GM19025 (cell line): ENCODE measurements around the gene EFCAB11.

ENCODE experiments used
- ATAC-seq: cut with Tn5 transposase; IDR thresholded peaks from one replicate; pipeline ENCODE4 v1.9.1; 2021; ENCODE audit warnings: mild to moderate bottlenecking, low read depth, moderate library complexity; ENCODE audit not compliant: unreplicated experiment

The EFCAB11 gene

DNA sequence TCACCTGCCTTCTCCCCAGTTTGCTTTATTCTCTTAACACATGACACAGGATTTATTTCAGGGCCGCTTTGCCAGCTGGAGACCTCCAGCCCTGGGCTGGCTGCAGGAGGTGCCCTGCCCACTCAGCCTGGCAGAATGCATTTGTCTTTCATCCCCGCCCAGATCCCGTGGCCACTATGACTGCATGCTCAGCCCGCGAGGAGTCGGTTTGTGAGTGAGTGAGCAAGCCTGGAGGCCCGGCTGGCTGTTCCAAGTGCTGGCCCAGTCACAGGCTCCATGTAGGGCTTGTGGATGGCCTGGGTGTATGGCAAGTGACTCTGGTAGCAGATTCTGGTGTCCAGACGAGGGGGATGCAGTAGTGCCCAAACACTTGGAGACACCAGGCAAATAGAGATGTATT lies 3.3 kb upstream of the EFCAB11 start:
- ATAC-seq: no peak

DNA sequence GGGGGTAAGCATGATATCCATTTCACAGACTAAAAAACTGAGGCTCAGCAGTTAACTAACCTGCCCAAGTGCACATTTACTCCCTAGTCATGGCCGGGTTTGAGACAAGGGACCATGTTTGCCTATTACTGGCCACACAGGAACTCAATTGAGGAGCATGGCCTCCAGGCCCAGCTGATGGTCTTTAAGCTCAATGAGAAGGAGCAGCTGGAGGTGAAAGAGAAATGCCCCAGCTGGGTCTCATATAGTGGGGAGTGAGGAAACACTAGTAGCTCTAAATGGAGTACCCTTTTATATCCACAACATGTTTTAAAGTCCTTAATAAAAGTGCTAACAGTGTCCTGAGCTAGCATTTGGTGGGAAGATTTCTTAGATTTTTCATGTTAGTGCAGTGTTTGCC lies 2.8 kb upstream of the EFCAB11 start:
- no peak for ATAC-seq

DNA sequence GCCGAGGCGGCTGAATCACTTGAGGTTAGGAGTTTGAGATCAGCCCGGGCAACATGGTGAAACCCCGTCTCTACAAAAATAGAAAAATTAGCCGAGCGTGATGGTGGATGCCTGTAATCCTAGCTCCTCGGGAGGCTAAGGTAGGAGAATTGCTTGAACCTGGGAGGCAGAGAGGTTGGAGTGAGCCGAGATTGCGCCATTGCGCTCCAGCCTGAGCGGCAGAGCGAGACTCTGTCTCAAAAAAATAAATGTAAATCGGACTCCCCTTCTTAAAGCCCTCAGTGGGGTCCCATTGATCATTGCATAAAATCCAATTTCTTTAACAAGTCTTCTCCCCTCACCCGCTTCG lies 2.1 kb upstream of the EFCAB11 start:
- no peak for ATAC-seq

DNA sequence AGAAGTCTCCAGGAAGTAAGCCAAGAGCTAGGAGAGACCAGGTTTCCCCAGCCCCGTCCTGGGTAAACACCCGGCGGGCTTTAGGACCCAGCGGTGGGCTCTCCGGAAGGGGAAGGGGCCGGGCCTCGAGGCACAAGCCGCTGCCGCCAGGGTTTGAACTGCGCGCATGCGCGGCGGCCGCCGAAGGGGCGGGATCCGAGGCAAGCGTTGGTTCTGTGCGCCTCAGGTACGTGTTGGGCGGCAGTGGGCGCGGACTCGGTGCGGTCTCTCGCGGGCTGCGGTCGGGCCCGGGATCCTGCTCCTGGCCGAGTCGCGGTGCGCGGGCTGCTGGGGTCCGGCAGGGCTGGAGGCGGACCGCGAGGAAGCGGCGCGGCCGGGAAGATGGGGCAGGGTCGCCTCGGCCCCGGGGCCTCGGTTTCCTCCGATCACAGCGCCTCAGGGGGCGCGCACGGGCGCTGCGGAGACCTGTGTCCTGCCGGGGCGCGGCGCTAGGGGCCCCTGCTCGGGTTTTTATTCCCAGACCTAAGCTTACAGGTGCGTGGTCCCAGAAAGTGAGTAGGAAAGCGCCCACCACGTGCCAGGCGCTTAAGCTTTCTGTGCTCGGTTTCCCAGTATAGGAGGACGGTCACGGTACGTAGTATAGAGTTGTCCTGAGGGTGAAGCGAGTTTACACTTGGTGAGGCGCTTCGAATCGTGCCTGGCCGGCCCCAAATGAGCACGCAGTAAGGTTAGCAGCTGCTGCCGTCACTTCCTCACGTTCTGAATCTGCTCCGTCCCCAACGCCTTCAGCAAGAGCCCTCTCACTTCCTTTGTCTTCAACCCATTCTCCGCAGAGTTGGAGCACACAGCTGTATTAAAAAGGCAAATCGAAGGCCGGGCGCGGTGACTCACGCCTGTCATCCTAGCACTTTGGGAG lies 1.5 kb upstream of the EFCAB11 start, which contains the start of gene TDP1:
Gene TDP1 (plus strand): TSS at position 183 of the 916 bp plus-strand sequence. CDS start 7,188 bp downstream, outside the sequence.
- peak; percentile 56 for ATAC-seq

DNA sequence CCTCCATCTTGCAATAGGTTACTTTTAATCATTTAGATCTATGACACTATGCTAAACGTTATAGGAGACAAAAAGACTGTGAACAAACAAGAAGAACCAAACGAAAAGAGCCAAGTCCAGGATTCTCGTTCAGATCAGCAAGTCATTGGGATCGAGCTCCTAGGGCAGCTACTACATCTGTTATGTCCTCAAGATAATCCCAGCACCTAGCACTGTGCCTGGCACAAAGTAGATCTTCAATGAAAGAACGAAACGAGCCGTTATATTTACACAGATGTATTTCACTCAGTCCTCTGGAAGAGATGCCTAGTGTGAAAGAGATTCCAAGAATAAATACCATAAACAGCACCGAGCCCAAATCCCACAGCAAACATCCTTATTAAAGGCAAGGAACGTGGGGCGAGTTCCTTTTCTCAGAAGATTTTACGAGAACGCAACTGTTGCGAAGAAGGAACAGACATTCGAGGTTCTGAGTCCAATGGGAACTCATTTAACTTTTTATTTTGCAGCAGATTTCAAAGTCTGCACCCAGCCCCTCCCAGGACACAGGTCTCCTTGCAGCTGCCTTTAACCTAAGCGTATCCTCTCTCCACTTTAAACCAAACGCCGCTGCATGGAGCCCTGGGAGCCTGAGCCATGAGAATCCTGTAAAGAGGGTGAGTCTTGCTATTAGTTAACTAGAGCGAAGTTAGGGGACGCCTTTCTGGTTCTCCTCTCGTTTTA lies 653 bp upstream of the EFCAB11 start:
- ATAC-seq: peak; percentile 10

DNA sequence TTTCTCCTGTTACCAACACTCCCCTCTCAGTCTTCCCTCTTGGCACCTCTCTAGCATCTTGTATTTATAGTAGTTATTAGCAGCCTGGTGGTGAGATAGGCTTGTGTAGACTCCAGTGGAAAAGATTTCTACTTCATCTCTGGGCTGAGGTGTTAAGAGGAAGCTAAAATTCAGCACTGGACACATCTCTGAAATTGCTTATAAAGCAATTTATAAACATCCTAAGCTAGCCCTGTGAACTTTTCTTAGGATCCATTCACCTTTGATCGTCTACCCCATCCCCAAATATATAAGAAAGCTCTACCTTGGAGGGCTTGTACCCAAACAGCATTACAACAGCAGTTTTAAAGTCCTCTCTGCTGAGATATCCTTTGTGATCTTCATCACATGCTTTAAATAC lies 928 bp downstream of the EFCAB11 start:
- no peak for ATAC-seq

DNA sequence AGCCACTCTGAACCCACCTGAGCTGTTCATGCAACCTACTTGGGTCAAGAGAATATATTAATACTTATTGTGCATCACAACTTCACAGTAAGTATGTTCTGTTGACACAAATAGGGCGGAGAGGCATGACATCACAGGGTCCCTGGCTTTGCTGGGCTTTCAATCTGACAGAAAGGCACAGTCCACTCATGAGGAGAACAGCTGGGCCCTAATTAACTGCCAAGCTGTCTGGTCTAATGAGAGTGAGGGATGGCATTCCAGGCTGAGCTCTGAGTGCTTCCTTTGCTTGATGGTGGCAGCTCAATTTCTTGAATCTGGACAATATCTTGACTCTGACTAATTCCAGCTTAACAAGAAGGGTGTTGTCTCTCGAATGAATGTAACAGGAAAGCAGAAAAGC lies 2.0 kb downstream of the EFCAB11 start:
- ATAC-seq: no peak

DNA sequence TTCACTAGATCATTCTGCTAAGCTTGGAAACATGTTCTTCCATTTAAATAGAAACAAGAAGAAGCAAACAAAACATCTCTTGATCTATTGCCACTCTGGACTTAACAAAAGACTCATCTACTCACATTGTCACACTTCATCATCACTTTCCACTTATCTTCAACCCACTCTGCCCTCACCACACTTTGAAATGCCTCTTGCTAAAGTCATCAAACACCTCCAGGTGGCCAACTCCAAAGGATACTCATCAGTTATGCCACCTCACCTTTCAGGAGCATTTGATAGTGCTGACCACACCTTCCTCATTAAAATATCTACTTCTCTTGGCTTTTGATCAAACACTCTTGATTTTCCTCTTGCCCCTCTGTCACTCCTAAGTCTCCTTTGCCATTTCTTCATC lies 7.2 kb downstream of the EFCAB11 start:
- no peak for ATAC-seq

DNA sequence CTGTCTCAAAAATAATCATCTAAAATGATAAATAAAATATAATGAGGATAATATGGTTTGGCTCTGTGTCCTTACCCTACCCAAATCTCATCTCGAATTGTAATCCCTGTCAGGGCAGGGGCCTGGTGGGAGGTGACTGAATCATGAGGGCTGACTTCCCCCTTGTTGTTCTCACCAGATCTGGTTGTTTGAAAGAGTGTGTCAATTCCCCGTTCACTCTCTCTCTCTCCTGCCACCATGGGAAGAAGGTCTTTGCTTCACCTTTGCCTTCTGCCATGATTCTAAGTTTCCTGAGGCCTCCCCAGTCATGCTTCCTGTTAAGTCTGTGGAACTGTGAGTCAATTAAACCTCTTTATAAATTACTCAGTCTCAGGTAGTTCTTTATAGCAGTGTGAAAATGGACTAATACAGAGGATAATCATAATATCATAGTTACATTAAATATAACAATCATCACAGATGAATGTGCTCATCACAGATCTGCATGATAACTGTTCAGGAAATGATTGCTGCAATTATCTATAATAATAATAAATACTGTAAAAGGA lies 12.6 kb downstream of the EFCAB11 start:
- ATAC-seq: no peak

DNA sequence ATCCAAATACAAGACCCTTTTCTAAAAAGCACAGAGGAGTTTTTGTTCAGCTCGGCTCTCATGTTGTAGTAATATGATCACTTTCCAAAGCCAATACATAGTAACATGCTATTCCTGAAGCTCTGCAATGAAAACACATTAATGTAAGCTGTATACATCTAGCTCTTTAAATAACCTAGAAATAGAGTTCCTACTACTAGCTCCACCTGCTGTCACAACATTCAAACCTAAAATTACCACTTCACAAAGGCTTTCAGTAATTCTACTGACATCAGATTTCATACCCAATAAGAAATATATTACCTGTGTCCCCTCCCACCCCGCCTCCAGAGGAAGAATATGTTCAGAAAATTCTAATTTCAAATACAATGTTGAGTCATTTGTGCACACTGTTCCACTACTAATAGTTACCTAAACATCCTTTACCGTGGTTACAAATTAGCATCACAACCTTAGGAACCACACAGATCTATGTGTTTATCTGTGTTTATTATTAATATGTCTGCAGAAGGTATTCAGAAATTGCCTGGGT lies 17.8 kb downstream of the EFCAB11 start:
- no peak for ATAC-seq

DNA sequence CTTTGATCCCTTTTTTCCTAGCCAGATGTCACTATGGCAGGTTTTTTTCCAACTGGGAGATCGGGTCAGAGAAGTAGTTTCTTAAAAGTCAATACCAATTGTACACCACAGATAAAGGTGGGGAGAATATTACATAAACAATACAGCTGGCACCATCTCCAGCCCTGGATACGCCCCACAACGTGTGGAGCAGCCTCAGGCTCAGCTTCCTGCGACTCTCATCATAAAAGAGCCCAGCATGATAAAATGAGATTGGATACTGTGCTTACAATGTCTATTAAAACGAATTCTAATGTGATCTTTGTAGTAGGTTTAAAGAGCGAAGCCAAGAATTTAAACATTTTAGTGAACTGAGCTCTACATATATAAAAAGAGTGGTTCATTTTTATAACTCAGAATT lies 21.5 kb downstream of the EFCAB11 start:
- no peak for ATAC-seq

DNA sequence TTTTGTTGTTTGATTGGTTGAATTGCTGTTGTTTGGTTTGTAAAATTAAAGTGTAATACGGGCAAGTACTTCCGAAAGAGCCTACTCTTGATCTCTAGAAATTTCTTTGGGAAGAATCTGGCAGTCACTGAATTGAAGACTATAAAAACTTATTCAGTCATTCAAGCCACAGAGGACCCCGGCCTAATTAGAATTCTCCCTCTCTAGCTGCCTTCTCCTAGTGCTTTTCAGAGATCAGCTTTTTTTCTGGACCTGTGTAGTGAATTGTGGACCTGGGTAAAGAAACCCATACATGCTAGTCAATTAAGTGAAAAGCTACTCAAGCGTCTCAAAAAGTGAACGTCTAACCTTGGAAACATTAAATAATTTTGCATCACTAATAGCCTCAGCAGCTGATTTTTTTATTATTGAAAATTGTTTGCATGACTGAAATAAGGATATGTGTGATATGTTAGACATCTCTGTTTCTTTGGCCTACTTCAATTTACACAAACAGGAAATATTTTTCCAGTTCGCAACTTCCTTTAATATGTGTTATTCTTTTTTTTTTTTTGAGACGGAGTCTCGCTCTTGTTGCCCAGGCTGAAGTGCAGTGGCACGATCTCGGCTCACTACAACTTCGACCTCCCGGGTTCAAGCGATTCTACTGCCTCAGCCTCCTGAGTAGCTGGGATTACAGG lies 27.2 kb downstream of the EFCAB11 start:
- no peak for ATAC-seq

DNA sequence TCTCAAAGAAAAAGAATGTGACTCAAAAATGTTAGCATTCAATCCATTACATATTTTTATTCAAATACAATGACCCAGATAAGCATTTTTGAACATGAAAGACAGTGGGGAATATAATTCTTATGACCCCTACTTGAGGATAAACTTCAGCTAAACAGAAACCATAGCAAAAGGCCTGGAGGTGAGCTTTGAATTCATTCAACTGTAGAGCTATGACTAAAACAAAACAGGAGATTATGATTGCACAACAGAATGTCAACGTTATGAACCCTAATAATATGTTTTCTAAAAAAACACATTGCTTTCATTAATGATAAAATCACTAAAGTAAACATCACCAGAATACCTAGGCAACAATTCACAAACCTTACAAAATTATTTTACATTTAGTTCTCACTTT lies 27.8 kb downstream of the EFCAB11 start:
- ATAC-seq: no peak

DNA sequence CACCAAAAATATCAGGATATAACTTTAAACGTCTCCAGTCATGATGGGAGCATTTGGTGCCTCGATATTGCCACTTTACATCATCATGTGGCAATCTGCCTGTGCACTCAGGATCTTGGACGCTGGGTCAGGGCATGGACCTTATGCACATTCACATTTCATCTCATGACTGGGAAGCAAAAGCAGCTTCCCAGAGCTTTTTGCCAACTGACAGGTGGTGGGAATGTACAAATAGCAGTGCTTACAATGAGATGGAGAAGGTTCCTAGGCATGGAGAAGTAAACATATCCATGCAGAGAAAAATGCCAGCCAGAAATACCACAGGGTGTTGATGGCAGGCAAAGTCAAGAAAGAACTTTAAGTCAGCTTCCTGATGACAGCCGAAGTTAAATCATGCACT lies 30.3 kb downstream of the EFCAB11 start:
- no peak for ATAC-seq

DNA sequence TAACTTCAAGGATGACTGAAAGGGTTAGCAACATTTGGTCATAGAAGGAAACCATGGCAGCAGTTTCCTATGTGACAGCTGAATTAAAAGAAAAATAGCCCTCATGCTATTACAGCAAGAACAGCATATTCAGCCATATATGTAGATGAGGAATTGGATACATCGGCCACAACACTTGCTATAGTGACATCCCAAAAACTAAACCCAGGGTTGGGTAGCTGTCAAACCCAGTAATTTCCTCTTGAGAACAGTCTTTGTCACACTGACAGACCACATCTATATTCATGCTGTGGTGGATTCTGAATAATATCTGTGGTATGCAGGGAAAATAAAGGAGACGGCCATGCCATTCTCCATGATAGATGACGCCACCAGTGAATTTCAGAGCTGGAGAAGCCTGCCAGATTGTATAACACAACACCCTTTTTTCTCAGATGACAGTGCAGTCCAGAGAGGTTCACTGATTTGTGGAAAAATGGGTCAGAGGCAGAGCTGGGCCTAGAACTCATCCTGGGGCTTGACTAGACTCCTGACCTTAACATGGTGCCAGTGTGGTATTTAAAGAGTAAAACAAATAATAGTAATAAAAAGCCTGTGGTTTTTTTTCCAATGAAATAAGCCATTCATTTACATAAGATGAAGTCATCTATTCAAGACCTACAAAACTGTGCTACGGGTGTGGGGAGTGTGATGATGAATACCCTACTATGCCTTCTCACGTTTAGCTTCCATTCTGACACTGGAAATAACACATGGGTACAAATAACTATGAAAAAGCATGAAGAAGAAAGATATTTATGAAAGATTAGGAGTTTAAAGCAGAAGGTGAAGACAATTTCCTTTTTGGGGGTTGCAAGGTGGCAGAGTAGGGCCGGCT lies 32.3 kb downstream of the EFCAB11 start:
- no peak for ATAC-seq

DNA sequence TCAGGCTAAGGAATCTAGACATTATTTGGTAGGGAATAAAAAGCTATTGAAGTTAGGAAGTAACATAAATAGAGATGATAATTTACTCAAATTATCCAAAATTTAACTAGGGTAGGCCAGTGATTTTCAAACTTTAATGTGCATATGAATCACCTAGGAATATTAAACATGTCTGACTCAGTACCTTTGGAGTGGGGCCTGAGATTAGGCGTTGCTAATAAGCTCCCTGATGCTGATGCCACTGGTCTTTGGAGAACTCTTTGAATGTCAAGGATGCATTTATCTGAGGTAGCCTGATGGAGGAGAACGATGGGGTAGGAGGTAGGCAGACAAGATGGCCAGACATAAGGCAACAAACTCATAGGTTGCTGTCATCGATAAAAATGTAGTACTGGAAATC lies 33.2 kb downstream of the EFCAB11 start:
- ATAC-seq: no peak

DNA sequence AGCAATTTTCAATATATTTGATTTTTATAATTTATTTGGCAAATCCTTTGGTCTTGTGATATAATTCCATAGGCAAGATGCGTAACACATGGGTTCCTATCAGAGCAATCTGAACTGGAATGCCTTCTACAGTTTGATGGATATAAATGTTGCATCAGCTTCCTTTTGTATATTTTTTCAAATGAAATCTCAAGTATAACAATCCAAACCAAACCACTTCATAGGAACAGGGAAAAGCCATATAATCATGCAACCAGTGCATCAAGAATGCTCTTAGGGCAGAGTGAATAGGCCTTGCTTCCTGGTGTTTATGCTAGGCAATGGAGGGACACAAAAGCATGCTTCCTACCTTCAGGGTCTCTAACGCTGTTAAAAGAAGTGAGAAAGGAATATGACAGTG lies 34.5 kb downstream of the EFCAB11 start:
- no peak for ATAC-seq

DNA sequence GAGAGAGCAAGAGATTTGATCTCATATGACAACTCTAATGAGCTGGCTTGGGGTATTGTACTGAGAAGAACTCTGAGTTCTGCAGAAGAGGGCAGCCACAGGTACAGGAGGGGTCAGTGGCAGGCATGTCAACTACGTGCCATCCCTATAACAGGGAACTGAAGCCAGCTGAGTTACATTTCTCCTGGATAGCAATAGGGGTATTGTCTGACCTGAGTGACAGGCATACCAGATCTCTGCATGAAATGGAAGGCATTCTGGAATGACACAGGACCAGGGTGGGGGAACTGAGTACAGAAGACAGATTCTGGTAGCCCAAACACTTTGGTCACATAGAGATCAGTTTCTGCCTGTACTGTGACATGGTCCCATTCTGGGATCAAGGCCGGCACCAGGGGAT lies 35.8 kb downstream of the EFCAB11 start:
- ATAC-seq: no peak

DNA sequence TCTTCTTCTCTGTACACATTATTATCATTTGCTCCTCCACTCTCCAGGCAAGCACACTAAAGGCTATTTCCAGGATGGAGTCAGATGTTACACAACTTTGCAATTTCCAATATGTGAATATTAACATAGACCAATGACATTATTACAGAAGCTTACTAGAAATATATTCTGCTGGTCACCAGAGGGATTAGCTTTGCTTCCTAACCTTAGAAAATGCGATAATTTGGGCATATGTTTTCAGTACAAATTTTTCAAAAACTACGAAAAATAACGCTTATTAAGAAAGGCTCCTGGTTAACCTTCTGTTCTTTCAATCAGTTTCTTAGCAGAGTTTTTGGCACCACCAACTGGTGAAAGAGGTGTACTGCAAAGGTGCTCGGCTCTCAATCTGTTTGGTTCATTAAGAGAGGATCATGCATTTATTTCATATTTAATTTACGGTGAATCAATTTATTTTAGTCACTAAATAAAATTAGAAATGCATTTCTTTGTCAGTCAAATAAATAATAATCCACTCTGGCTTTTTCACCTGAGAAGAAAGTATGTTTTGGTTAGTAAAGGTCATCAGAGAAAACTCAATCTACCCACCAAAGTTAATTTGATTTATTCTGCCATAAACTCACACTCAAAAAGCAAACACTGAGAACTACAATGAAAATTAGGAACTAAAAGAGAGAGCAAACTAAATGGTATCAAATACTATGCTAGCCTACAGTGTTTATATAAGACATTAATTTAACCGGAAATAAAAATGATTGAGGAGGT lies 39.2 kb downstream of the EFCAB11 start:
- no peak for ATAC-seq
